Measurements from ENCODE around the gene SUFU. TPM values are rescaled to one million over a fixed set of nuclear protein-coding genes. Genes with fewer than 3 reads are reported as not detected.
A peak's percentile ranks its signal among the peaks of the same experiment; 100 is the strongest.

SUFU gene
- total and polyA plus RNA-seq, 5 donors from 2014 or later, result 2.4 to 17.8 (median 5.0) TPM

DNA sequence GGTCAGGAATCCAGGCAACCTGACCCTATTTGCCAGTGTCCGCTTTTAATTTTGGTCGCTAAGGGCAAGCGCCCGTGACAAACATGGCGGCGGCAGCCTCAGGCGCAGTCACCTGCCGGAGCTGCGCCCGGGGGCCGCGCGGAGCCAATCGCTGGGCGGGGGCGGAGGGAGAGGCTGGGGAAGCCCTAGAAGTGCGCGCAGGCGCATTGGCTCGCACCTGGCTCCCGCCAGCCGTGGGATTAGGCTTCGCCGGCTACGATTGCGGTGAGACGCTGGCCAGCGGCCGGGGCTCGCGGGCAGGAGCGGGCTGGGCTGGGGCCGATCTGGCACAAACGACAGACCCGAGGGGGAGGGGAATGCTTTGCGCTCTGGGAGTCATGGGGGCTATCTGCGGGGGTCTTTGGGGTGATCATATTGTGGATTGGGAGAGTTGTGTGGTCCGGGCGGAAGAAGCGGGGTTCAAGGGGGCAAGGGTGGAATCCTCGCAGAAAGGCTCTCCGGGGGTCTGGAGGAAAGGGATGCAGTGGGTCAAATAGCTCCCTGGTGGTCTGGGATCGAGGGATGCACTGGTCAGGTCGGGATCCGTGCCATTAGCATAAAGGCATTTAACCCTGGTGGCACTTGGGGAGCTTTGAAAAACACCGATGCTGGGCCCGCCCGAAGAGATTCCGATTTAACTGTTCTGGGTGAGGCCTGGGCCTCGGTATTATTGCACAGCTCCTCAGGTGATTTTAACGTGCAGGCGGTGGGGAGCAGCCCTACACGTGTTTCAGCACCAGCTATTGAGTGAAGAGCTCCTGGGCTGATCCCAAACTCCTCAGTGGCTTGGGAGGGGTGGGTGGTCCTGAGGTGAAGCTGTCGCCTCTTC, 42.4 kb upstream of the SUFU start:
- Histone ChIP-seq H3K36me3 (ENCODE audit: control insufficient read depth, insufficient read depth, low read length) (peaks cover 3% of the 10 kb centered on the region), H3K4me3 (ENCODE audit: low read depth, low read length) (peak overlapping the region; percentile 87), H3K27ac (ENCODE audit: insufficient read depth, low read length, poor library complexity, severe bottlenecking) (peak overlapping the region; percentile 52), H3K4me1 (ENCODE audit: control insufficient read depth, insufficient read depth, low read length, poor library complexity, severe bottlenecking) (peaks cover 15% of the 10 kb centered on the region), H3K27me3 (ENCODE audit: control insufficient read depth, insufficient read depth, low read length) (no peaks in the 10 kb centered on the region), H3K9me3 (ENCODE audit: control insufficient read depth in 2 of 2, low read length in 2 of 2) (no peaks in the 10 kb centered on the region)
- Mint-ChIP-seq H3K9me3 (no peaks in the 10 kb centered on the region), H3K27ac (peak overlapping the region; percentile 38 to 86 (median 83)), H3K27me3 (peaks cover 6% of the 10 kb centered on the region), H3K36me3 (no peaks in the 10 kb centered on the region), H3K4me1 (peaks cover 10 to 31% (median 20%) of the 10 kb centered on the region in 4 donors), H3K4me3 (peak overlapping the region; percentile 80 to 95 (median 90))
- ATAC-seq (ENCODE audit: low read depth in 2 of 2) (peak; percentile 97 to 98), DNase-seq (peak; percentile 89 to 92 (median 89))

DNA sequence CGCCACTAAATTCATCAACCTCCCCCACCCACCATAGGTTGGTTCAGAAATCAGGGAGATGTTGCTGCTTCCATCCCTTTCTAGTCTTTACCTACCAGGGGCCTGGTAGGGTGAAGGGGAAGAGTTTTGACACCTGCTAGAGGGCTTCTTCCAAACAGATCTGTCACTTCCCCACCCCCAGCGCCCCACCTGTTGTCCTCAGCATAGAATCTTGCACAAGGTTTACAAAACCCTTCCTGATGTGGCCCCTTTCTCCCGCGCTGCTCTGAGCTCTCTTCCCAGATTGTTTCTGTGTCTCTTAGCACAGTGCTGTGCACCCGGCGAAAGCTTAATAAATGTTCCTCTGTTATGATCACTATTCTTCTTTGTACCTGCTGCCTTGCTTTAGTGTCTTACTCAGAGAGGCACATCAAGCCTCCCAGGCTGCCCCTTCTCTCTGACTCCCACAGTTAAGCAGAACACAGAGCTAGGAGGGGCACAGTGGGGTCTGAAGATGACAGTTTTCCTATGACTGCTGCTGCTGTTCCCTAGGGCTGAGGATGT, 41.2 kb upstream of the SUFU start:
- Mint-ChIP-seq H3K27ac (no peak overlapping the region), H3K27me3 (peaks cover 6% of the 10 kb centered on the region)

DNA sequence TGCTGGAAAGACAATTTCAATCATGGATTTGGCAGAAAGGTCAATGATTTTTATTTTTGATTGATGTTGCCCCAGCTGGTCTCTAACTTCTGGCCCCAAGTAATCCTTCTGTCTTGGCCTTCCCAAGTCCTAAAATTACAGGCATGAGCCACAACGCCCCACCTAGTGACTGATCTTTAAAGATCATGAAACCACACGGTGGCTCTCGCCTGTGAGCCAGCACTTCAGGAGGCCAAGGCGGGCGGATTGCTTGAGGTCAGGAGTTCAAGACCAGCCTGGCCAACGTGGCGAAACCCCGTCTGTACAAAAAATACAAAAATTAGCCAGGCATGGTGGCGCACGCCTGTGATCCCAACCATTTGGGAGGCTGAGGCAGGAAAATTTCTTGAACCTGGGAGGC, 39.8 kb upstream of the SUFU start:
- Histone ChIP-seq H3K36me3 (ENCODE audit: control insufficient read depth, insufficient read depth, low read length) (no peaks in the 10 kb centered on the region), H3K27ac (ENCODE audit: insufficient read depth, low read length, poor library complexity, severe bottlenecking) (no peak overlapping the region), H3K4me3 (ENCODE audit: low read depth, low read length) (no peak overlapping the region), H3K4me1 (ENCODE audit: control insufficient read depth, insufficient read depth, low read length, poor library complexity, severe bottlenecking) (peaks cover 15% of the 10 kb centered on the region), H3K27me3 (ENCODE audit: control insufficient read depth, insufficient read depth, low read length) (no peaks in the 10 kb centered on the region), H3K9me3 (ENCODE audit: control insufficient read depth in 2 of 2, low read length in 2 of 2) (no peaks in the 10 kb centered on the region)
- H3K27ac Mint-ChIP-seq, result no peak overlapping the region
- peaks cover 10 to 31% (median 20%) of the 10 kb centered on the region in 4 donors for H3K4me1 Mint-ChIP-seq
- H3K4me3 Mint-ChIP-seq, result no peak overlapping the region
- ATAC-seq (ENCODE audit: low read depth in 2 of 2) (no peak), DNase-seq (no peak)
- H3K9me3 Mint-ChIP-seq, result no peaks in the 10 kb centered on the region
- H3K27me3 Mint-ChIP-seq, result peaks cover 6% of the 10 kb centered on the region
- H3K36me3 Mint-ChIP-seq, result peaks cover 3% of the 10 kb centered on the region

More for the DNA sequence above, 41.2 kb upstream of the SUFU start:
- Histone ChIP-seq H3K27me3 (ENCODE audit: control insufficient read depth, insufficient read depth, low read length) (no peaks in the 10 kb centered on the region), H3K4me3 (ENCODE audit: low read depth, low read length) (no peak overlapping the region), H3K4me1 (ENCODE audit: control insufficient read depth, insufficient read depth, low read length, poor library complexity, severe bottlenecking) (peaks cover 15% of the 10 kb centered on the region), H3K36me3 (ENCODE audit: control insufficient read depth, insufficient read depth, low read length) (no peaks in the 10 kb centered on the region), H3K27ac (ENCODE audit: insufficient read depth, low read length, poor library complexity, severe bottlenecking) (no peak overlapping the region), H3K9me3 (ENCODE audit: control insufficient read depth in 2 of 2, low read length in 2 of 2) (no peaks in the 10 kb centered on the region)
- Mint-ChIP-seq H3K4me3 (peak overlapping the region; percentile 29 to 91 (median 82)), H3K36me3 (no peaks in the 10 kb centered on the region), H3K4me1 (peaks cover 10 to 31% (median 21%) of the 10 kb centered on the region in 4 donors), H3K9me3 (no peaks in the 10 kb centered on the region)
- ATAC-seq (ENCODE audit: low read depth in 2 of 2) (no peak), DNase-seq (no peak)

DNA sequence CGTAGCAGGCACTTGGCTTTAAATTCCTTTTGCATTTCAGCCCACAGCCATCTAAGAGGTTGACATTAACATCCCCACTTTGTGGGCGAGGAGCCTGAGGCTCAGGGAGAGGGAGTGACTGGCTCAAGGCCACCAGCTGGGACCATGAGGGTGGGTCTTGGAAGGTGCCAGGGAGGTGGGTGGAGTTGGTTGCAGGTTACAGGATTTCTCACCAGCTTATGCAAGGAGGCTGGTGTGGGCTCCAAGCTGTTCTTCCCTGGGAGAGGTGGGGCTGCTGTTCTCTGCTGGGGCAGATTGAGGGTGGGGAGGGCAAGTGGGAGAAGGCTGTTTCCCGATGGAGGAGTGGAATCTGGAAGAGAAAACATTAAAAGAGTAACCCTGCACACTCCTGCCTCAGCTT, 38.3 kb upstream of the SUFU start:
- H3K27me3 Mint-ChIP-seq, result peaks cover 6% of the 10 kb centered on the region
- H3K4me1 Mint-ChIP-seq, result peaks cover 10 to 27% (median 20%) of the 10 kb centered on the region in 4 donors
- H3K4me3 Mint-ChIP-seq, result no peak overlapping the region
- no peaks in the 10 kb centered on the region for H3K9me3 ChIP-seq (ENCODE audit: control insufficient read depth in 2 of 2, low read length in 2 of 2)
- no peak overlapping the region for H3K27ac Mint-ChIP-seq
- peaks cover 15% of the 10 kb centered on the region for H3K4me1 ChIP-seq (ENCODE audit: control insufficient read depth, insufficient read depth, low read length, poor library complexity, severe bottlenecking)
- H3K27me3 ChIP-seq (ENCODE audit: control insufficient read depth, insufficient read depth, low read length), result no peaks in the 10 kb centered on the region
- no peak overlapping the region for H3K4me3 ChIP-seq (ENCODE audit: low read depth, low read length)
- no peak overlapping the region for H3K27ac ChIP-seq (ENCODE audit: insufficient read depth, low read length, poor library complexity, severe bottlenecking)
- no peak for DNase-seq
- H3K36me3 ChIP-seq (ENCODE audit: control insufficient read depth, insufficient read depth, low read length), result no peaks in the 10 kb centered on the region
- peaks cover 3% of the 10 kb centered on the region for H3K36me3 Mint-ChIP-seq
- no peaks in the 10 kb centered on the region for H3K9me3 Mint-ChIP-seq
- ATAC-seq (ENCODE audit: low read depth in 2 of 2), result no peak

DNA sequence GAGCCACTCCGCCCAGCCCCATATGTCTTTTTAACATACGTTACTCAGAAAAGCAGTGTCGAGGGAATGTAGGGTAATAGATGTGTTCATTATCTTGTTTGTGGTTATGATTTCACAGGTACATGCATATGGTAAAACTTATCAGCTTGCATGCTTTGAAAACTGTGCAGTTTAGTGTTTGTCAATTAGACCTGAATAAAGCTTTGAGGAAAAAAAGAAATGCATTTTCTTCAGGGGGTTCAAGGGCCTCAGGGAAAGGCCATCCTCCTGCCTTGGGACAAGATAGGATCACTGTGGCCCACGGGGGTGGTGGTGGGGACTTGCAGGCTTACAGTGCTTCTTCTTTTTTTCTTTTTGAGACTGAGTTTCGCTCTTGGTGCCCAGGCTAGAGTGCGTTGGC, 36.5 kb upstream of the SUFU start:
- Mint-ChIP-seq H3K36me3 (peaks cover 3% of the 10 kb centered on the region), H3K4me1 (peaks cover 4 to 10% (median 8%) of the 10 kb centered on the region in 4 donors), H3K9me3 (no peaks in the 10 kb centered on the region), H3K27ac (no peak overlapping the region), H3K27me3 (peaks cover 6% of the 10 kb centered on the region), H3K4me3 (no peak overlapping the region)
- Histone ChIP-seq H3K27ac (ENCODE audit: insufficient read depth, low read length, poor library complexity, severe bottlenecking) (no peak overlapping the region), H3K36me3 (ENCODE audit: control insufficient read depth, insufficient read depth, low read length) (no peaks in the 10 kb centered on the region), H3K9me3 (ENCODE audit: control insufficient read depth in 2 of 2, low read length in 2 of 2) (no peaks in the 10 kb centered on the region), H3K4me3 (ENCODE audit: low read depth, low read length) (no peak overlapping the region), H3K4me1 (ENCODE audit: control insufficient read depth, insufficient read depth, low read length, poor library complexity, severe bottlenecking) (no peaks in the 10 kb centered on the region), H3K27me3 (ENCODE audit: control insufficient read depth, insufficient read depth, low read length) (no peaks in the 10 kb centered on the region)
- no peak for DNase-seq
- no peak for ATAC-seq (ENCODE audit: low read depth in 2 of 2)

DNA sequence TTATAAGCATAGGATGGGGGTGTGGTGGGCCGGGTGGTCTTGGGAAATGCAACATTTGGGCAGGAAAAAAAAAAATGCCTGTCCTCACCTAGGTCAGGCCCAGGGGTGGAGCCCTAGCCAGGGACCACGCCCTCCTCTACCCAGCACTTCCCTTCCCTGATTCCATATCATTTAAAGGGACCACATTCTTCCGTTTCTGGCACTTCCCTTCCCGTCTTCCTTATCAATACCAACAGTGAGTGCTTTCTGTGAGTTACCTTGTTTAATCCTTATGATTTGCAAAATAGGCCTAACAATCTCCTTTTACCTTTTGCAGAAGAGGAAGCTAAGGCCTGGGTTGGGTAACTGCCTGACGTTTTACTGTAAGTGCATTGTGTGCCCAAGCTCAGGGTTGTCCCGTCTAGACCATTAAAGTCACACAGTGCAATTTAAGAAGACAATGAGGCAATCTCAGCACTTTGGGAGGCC, 35.8 kb upstream of the SUFU start:
- ATAC-seq (ENCODE audit: low read depth in 2 of 2), result no peak
- peaks cover 3% of the 10 kb centered on the region for H3K36me3 Mint-ChIP-seq
- H3K27ac Mint-ChIP-seq, result no peak overlapping the region

DNA sequence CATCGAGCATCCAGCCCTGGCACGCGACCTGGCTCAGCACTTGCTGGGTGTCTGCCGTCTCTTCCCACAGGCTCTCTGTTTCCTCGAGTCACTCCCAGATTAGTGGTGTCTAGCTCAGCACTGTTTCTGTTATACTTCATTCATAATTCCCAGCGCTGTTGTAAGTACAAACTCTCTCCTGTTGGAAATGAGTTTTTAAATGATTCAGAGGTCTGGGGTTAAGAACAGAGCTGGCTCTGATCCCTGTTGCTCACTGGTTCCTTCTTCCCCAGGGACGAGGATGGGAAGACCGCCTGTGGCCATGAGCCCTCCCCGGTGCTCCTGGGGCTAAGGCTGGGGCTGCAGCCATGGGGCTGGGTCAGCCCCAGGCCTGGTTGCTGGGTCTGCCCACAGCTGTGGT, 35.1 kb upstream of the SUFU start:
- H3K9me3 ChIP-seq (ENCODE audit: control insufficient read depth in 2 of 2, low read length in 2 of 2), result no peaks in the 10 kb centered on the region
- no peak overlapping the region for H3K27ac Mint-ChIP-seq
- peaks cover 3% of the 10 kb centered on the region for H3K36me3 Mint-ChIP-seq
- H3K27me3 Mint-ChIP-seq, result peaks cover 2% of the 10 kb centered on the region
- no peak for DNase-seq
- ATAC-seq (ENCODE audit: low read depth in 2 of 2), result no peak
- no peaks in the 10 kb centered on the region for H3K27me3 ChIP-seq (ENCODE audit: control insufficient read depth, insufficient read depth, low read length)
- no peak overlapping the region for H3K4me3 Mint-ChIP-seq
- peaks cover 9% of the 10 kb centered on the region for H3K4me1 ChIP-seq (ENCODE audit: control insufficient read depth, insufficient read depth, low read length, poor library complexity, severe bottlenecking)
- H3K4me3 ChIP-seq (ENCODE audit: low read depth, low read length), result no peak overlapping the region
- no peak overlapping the region for H3K27ac ChIP-seq (ENCODE audit: insufficient read depth, low read length, poor library complexity, severe bottlenecking)
- no peaks in the 10 kb centered on the region for H3K36me3 ChIP-seq (ENCODE audit: control insufficient read depth, insufficient read depth, low read length)
- no peaks in the 10 kb centered on the region for H3K9me3 Mint-ChIP-seq
- peaks cover 2 to 8% (median 6%) of the 10 kb centered on the region in 4 donors for H3K4me1 Mint-ChIP-seq

More for the DNA sequence above, 35.8 kb upstream of the SUFU start:
- Histone ChIP-seq H3K4me3 (ENCODE audit: low read depth, low read length) (no peak overlapping the region), H3K36me3 (ENCODE audit: control insufficient read depth, insufficient read depth, low read length) (no peaks in the 10 kb centered on the region), H3K27me3 (ENCODE audit: control insufficient read depth, insufficient read depth, low read length) (no peaks in the 10 kb centered on the region), H3K4me1 (ENCODE audit: control insufficient read depth, insufficient read depth, low read length, poor library complexity, severe bottlenecking) (peaks cover 2% of the 10 kb centered on the region), H3K27ac (ENCODE audit: insufficient read depth, low read length, poor library complexity, severe bottlenecking) (no peak overlapping the region), H3K9me3 (ENCODE audit: control insufficient read depth in 2 of 2, low read length in 2 of 2) (no peaks in the 10 kb centered on the region)
- H3K27me3 Mint-ChIP-seq, result peaks cover 6% of the 10 kb centered on the region
- H3K4me3 Mint-ChIP-seq, result no peak overlapping the region
- no peaks in the 10 kb centered on the region for H3K9me3 Mint-ChIP-seq
- H3K4me1 Mint-ChIP-seq, result peaks cover under 1 to 5% (median 4%) of the 10 kb centered on the region in 4 donors
- no peak for DNase-seq
